Loucy (cell line): ENCODE results near the gene IDH1.

ENCODE experiments used
- H2AFZ ChIP-seq: fragments of 200-600 bp; sonication (generic); 2 replicates; pipeline ENCODE4 v1.6.0; 2016; ENCODE audit warnings: antibody characterized with exemption, mild to moderate bottlenecking, low read length, moderate library complexity
- H3F3A ChIP-seq: fragments of 200-600 bp; 2 replicates; pipeline ENCODE4 v1.6.0; 2016; ENCODE audit warnings: antibody characterized with exemption, low read depth, mild to moderate bottlenecking
- H3K27me3 ChIP-seq: fragments of 200-600 bp; sonication (generic); 2 replicates; pipeline ENCODE4 v1.6.1; 2014; ENCODE audit warnings: low read length, mild to moderate bottlenecking; ENCODE audit not compliant: insufficient read depth, poor library complexity, severe bottlenecking
- H3K36me3 ChIP-seq: fragments of 200-600 bp; sonication (generic); 2 replicates; pipeline ENCODE4 v1.6.1; 2016; ENCODE audit warnings: low read length; ENCODE audit not compliant: insufficient read depth
- H3K4me1 ChIP-seq: fragments of 200-600 bp; sonication (generic); 2 replicates; pipeline ENCODE4 v1.5.1; 2014; ENCODE audit warnings: low read length, mild to moderate bottlenecking; ENCODE audit not compliant: insufficient read depth, poor library complexity, severe bottlenecking
- H3K4me2 ChIP-seq: fragments of 200-600 bp; sonication (generic); 2 replicates; pipeline ENCODE4 v1.6.0; 2014; ENCODE audit warnings: antibody characterized with exemption, low read length, low read depth, mild to moderate bottlenecking; ENCODE audit not compliant: poor library complexity, severe bottlenecking
- H3K4me3 ChIP-seq: fragments of 200-600 bp; sonication (generic); 2 replicates; pipeline ENCODE4 v1.5.1; 2014; ENCODE audit warnings: low read length, mild to moderate bottlenecking, mixed read lengths; ENCODE audit not compliant: poor library complexity, severe bottlenecking
- H3K79me2 ChIP-seq: fragments of 200-600 bp; sonication (generic); 2 replicates; pipeline ENCODE4 v1.6.1; 2014; ENCODE audit warnings: low read length; ENCODE audit not compliant: insufficient read depth
- H3K9ac ChIP-seq: fragments of 200-600 bp; sonication (generic); 2 replicates; pipeline ENCODE4 v1.6.0; 2014; ENCODE audit warnings: mild to moderate bottlenecking, low read depth, low read length, moderate library complexity; ENCODE audit not compliant: poor library complexity, severe bottlenecking
- H3K9me2 ChIP-seq: fragments of 200-600 bp; sonication (generic); replicated peaks from 2 replicates; pipeline ENCODE4 v1.6.1; 2016; ENCODE audit warnings: low read depth, low read length, mixed read lengths
- H3K9me3 ChIP-seq: fragments of 200-600 bp; sonication (generic); 2 replicates; pipeline ENCODE4 v1.6.1; 2014; ENCODE audit warnings: mild to moderate bottlenecking, antibody characterized with exemption, low read length, low read depth; ENCODE audit not compliant: insufficient read depth
- H4K20me1 ChIP-seq: fragments of 200-600 bp; sonication (generic); 2 replicates; pipeline ENCODE4 v1.6.0; 2014; ENCODE audit warnings: antibody characterized with exemption, low read length, mild to moderate bottlenecking; ENCODE audit not compliant: insufficient read depth, poor library complexity, severe bottlenecking
- CTCF ChIP-seq: fragments of 200-600 bp; sonication (generic); conservative IDR thresholded peaks from 2 replicates; pipeline ENCODE4 v1.5.1; 2014; ENCODE audit warnings: mild to moderate bottlenecking, antibody characterized with exemption, low read length
- EZH2phosphoT487 ChIP-seq: fragments of 200-600 bp; IDR thresholded peaks from 2 replicates; pipeline ENCODE4 v1.6.1; 2018; ENCODE audit warnings: antibody characterized with exemption, mild to moderate bottlenecking, moderate library complexity, borderline replicate concordance

Gene IDH1

GRCh38 chr2:208297961-208298360 lies 43.1 kb upstream of the IDH1 start:
- no peak for TF ChIP-seq EZH2phosphoT487
- TF ChIP-seq CTCF = no peak
- Histone ChIP-seq H2AFZ (no peak overlapping the region), H3K4me1 (peaks cover 6% of the 10 kb centered on the region), H3K9ac (no peak overlapping the region), H4K20me1 (peaks cover 47% of the 10 kb centered on the region), H3K4me2 (no peak overlapping the region), H3K27me3 (no peaks in the 10 kb centered on the region), H3K36me3 (peaks cover 92% of the 10 kb centered on the region), H3K9me3 (no peaks in the 10 kb centered on the region), H3K79me2 (peaks cover 45% of the 10 kb centered on the region), H3K9me2 (no peaks in the 10 kb centered on the region), H3F3A (no peaks in the 10 kb centered on the region), H3K4me3 (no peak overlapping the region)

GRCh38 chr2:208296610-208297009 lies 41.7 kb upstream of the IDH1 start:
- H2AFZ ChIP-seq = no peak overlapping the region
- H3K9me3 ChIP-seq = no peaks in the 10 kb centered on the region
- no peak overlapping the region for H3K4me2 ChIP-seq
- TF ChIP-seq EZH2phosphoT487 (no peak), CTCF (no peak)
- peaks cover 61% of the 10 kb centered on the region for H4K20me1 ChIP-seq
- no peaks in the 10 kb centered on the region for H3K27me3 ChIP-seq
- H3K9ac ChIP-seq = no peak overlapping the region
- no peaks in the 10 kb centered on the region for H3K9me2 ChIP-seq
- peaks cover 58% of the 10 kb centered on the region for H3K79me2 ChIP-seq
- peaks cover 9% of the 10 kb centered on the region for H3K4me1 ChIP-seq
- H3K36me3 ChIP-seq = peaks cover 91% of the 10 kb centered on the region
- no peak overlapping the region for H3K4me3 ChIP-seq
- no peaks in the 10 kb centered on the region for H3F3A ChIP-seq

GRCh38 chr2:208295834-208296233 lies 41.0 kb upstream of the IDH1 start:
- no peaks in the 10 kb centered on the region for H3K9me2 ChIP-seq
- no peak overlapping the region for H3K4me2 ChIP-seq
- H3K4me1 ChIP-seq = peaks cover 13% of the 10 kb centered on the region
- H2AFZ ChIP-seq = no peak overlapping the region
- peaks cover 5% of the 10 kb centered on the region; the same call in 1 of the 2 replicates for H3K9me3 ChIP-seq
- no peak overlapping the region for H3K9ac ChIP-seq
- peaks cover 91% of the 10 kb centered on the region for H3K36me3 ChIP-seq
- no peaks in the 10 kb centered on the region for H3K27me3 ChIP-seq
- no peak overlapping the region for H3K4me3 ChIP-seq
- TF ChIP-seq CTCF = no peak
- no peak for TF ChIP-seq EZH2phosphoT487
- peaks cover 61% of the 10 kb centered on the region for H4K20me1 ChIP-seq
- no peaks in the 10 kb centered on the region for H3F3A ChIP-seq
- H3K79me2 ChIP-seq = peaks cover 65% of the 10 kb centered on the region
